Heart left ventricle (tissue), 13 donors: ENCODE results near the gene GPR31.
"Not testable (repeated sequence)": the region's sequence is repeated elsewhere in the genome, so short reads cannot be mapped to it uniquely, and the experiment has no call there.

Source experiments
- CTCF ChIP-seq, 12 donors: fragments of 200-600 bp; sonication (generic) in 4 of 12; IDR thresholded peaks; one replicate each; pipeline versions ENCODE4 v1.5.0 to v1.8.0; 2018 to 2022; ENCODE audit warnings: antibody characterized with exemption in 12 of 12, mild to moderate bottlenecking in 5 of 12
- POLR2A ChIP-seq, 2 donors: fragments of 450-650 bp; IDR thresholded peaks; one replicate each; pipeline ENCODE4 v1.6.1; 2017; ENCODE audit warnings: antibody characterized with exemption in 2 of 2, mild to moderate bottlenecking in 2 of 2, moderate library complexity in 2 of 2
- donor health status: ischemic (EF 13 %, LVEDD 7.1; RV severe dilation, severe dysfunction).
- donor health status: DM: no; HTN: yes; CAD: no.
- donor health status: DM: no; HTN: no; CAD: no.
- donor health status: ischemic (EF 25% LVEDD 6.9; RV normal size, moderate dysfunction).
- donor health status: ischemic (EF 25% LVEDD 5.7; RV mildly dilated, moderate dysfunction).
- donor health status: ischemic (EF 35%, LVEDD 5.7; RV mildly dilated, moderate dysfunction).
- donor health status: nonischemic (EF 11% LVEDD 7.7; RV severe dilation, severe dysfunction).
- donor health status: DM: yes; HTN: yes; CAD: no.
- donor health status: PGD.
- donor health status: ischemic (EF 29% LVEDD 5.4; RV normal size, mild dysfunction).
- donor health status: nonischemic (EF 23%, LVEDD 6.1; RV moderate dilation, normal function).

- not testable (repeated sequence) for TF ChIP-seq CTCF, POLR2A (IDR thresholded peaks at IDR 0.05)
These were observed 29.5 kb upstream of the GPR31 start for GRCh38 chr6:167187275-167187674.
